Nephron progenitor cell (in vitro differentiated cells): ENCODE data around the gene COL18A1.

Experiments
- DNase-seq: peaks from one replicate; pipeline ENCODE4 v3.0.0; 2021
- H3K27ac Mint-ChIP-seq: 2 replicates; pipeline ENCODE4 v1.8.0; 2021; ENCODE audit warnings: mild to moderate bottlenecking, moderate library complexity, mixed read lengths
- H3K27me3 Mint-ChIP-seq: 2 replicates; pipeline ENCODE4 v1.8.0; 2021; ENCODE audit warnings: mild to moderate bottlenecking, low read depth, mixed read lengths; ENCODE audit not compliant: poor library complexity
- H3K36me3 Mint-ChIP-seq: 2 replicates; pipeline ENCODE4 v1.8.0; 2021; ENCODE audit warnings: low read depth, mixed read lengths
- H3K4me1 Mint-ChIP-seq: 2 replicates; pipeline ENCODE4 v1.8.0; 2021; ENCODE audit warnings: mixed read lengths
- H3K4me3 Mint-ChIP-seq: 2 replicates; pipeline ENCODE4 v1.8.0; 2021; ENCODE audit warnings: mild to moderate bottlenecking, moderate library complexity, mixed read lengths
- H3K9me3 Mint-ChIP-seq: 2 replicates; pipeline ENCODE4 v1.8.0; 2021; ENCODE audit warnings: mild to moderate bottlenecking, moderate library complexity, mixed read lengths
- TF ChIP-seq, protein P1 (sequence below): fragments of 200-600 bp; sonication (generic); IDR thresholded peaks from 2 replicates; pipeline ENCODE4 v1.5.0; 2021; ENCODE audit warnings: antibody characterized with exemption

COL18A1 gene

DNA sequence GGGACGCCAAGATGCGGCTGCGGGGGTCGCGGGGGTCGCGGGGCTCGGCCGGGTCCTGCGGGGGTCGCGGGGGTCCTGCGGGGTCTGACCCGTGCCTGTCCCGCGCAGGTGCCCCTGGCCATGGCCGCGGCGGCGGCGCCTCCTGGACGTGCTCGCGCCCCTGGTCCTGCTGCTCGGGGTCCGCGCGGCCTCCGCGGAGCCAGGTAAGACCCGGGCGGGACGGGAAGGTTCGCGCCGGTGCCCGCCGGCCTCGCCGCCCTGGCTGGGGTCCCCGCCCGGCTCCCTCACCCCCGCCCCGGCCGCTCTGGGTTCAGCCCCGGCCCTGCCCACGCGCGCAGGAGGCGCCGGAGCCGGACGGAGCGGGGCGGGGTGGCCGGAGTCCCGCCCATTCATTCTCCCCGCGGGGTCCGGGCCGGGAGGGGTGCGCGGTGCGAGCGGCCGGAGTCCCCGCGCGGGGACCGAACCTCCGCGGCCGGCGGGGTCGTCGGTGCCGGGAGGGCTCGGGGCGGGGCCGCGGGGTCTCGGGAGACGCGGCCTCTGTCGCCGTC lies 380 bp downstream of the COL18A1 start:
- Mint-ChIP-seq H3K9me3 (peaks cover 18% of the 10 kb centered on the region), H3K27me3 (peaks cover 30% of the 10 kb centered on the region), H3K27ac (no peak overlapping the region), H3K36me3 (peaks cover 7% of the 10 kb centered on the region), H3K4me3 (no peak overlapping the region), H3K4me1 (peaks cover 54% of the 10 kb centered on the region)
- TF ChIP-seq, protein P1, sequence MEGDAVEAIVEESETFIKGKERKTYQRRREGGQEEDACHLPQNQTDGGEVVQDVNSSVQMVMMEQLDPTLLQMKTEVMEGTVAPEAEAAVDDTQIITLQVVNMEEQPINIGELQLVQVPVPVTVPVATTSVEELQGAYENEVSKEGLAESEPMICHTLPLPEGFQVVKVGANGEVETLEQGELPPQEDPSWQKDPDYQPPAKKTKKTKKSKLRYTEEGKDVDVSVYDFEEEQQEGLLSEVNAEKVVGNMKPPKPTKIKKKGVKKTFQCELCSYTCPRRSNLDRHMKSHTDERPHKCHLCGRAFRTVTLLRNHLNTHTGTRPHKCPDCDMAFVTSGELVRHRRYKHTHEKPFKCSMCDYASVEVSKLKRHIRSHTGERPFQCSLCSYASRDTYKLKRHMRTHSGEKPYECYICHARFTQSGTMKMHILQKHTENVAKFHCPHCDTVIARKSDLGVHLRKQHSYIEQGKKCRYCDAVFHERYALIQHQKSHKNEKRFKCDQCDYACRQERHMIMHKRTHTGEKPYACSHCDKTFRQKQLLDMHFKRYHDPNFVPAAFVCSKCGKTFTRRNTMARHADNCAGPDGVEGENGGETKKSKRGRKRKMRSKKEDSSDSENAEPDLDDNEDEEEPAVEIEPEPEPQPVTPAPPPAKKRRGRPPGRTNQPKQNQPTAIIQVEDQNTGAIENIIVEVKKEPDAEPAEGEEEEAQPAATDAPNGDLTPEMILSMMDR = no peak
- DNase-seq = peak; percentile 57

DNA sequence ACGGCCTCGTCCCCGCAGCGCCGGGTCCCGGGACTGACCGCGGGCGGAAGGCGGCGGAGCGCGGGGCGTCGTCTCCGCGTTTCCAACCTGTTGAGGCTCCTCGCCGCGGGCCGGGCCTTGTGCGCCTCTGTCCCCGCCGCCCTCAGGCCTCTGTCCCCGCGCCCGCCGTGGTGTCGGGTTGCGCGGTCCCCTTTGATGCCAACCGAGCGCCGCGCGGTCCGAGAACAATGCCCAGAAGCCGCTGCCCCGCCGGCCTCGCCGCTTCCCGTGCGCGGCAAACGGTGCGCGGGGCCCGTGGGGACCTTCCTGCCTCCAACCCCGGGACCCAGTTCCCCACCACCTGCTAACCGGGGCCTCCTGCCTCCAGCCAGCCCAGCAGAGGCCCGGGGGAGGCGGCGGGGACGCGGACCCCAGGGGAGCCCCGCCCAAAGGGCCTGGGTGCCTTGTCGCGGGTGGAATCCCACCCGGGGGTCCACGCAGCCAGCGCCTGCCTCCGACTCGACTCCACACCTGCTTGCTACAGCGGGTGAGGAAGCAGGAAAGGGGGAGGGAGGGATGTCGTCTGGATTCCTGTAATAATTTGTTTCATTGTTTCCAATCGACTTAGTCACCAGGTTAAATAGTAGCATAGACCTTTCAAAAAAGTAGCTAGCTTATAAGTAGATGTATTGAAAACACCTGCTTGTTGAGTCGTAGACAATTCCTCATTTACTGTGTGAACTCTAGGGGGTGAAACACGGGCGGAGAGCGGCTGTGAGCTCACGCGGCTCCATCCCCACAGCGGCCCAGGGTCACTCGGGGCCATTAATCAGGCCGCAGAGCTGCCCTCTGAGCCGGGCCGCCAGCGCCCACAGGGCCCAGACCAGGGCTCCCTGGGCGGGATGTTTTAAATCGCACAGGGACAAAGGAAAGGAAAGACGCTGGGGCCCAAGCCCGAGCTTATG lies 1.1 kb downstream of the COL18A1 start:
- Mint-ChIP-seq H3K27ac (peak overlapping the region; percentile 85), H3K9me3 (peaks cover 10% of the 10 kb centered on the region), H3K4me1 (peaks cover 62% of the 10 kb centered on the region), H3K27me3 (peaks cover 27% of the 10 kb centered on the region), H3K4me3 (peak overlapping the region; percentile 80), H3K36me3 (peaks cover 5% of the 10 kb centered on the region)
- TF ChIP-seq, protein P1 = no peak
- peak; percentile 80 for DNase-seq

DNA sequence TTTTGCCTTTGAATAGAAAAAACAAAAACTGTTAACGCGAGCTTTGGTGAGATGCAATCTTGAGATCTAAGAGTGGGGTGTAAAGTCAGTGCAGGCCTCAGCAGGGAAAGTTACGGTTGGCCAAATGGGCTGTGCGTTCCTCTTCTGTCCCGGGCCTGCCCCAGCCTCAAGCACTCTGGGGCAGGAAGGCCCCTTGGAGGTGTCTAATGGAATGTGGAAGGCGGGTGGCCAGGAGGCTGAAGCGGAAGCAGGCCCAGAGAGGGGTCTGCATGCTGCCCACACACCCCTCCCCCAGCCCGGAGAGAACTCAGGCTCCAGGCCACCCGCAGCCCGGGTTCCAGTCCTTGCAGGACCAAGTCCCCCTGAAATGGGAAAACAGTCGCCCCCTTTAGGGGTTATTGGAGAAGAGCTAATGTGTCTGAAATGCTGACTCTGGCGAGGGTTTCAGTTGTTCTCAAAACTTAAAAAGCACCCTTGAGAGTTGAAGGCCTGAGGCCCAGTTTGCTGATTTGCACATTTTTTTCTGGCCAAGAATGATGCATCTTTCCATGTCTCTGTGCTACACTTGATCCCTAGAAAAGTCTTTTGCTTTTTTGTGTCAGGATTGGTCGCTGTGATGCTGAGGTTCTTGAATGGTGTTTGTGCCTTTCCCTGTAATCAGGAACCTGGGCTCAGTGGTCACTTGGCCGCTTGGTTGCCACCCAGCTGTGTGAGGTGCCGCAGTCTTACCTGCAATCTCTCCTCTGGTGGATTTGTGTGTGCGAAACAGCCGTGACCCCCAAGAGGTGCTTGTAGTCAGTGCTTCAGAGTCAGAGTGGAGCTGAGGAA lies 2.0 kb downstream of the COL18A1 start:
- peaks cover 22% of the 10 kb centered on the region for H3K27me3 Mint-ChIP-seq

DNA sequence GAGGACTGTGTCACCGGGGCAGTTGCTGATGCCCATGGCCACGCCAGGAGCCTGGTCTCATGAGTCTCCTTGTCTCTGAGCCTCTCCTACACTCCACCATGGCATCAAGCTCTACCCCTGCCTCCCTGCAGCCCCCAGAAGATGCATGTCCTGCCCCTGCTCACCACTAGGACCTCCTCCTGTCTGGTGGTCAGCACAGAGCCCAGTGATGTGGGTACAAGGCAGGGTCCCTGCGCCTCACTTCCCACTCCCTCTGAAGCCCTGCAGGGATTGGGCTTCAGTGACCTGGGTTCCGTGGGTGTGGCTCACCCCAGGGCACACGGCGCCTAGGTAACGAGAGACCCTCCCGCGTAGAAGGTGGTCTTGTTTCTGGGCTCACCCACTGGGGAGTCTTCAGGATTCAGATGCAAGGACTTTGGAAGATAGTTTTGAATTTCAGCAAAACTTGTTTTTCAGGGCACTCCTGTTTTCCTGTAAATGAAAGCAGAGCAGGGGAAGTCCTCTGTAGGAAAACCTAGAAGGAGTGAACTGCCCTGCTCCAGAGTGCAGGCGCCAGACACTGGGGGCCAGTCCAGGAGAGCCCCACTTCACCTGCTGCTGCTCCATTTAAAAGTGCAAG lies 2.8 kb downstream of the COL18A1 start:
- H3K9me3 Mint-ChIP-seq = no peaks in the 10 kb centered on the region
- H3K4me1 Mint-ChIP-seq = peaks cover 77% of the 10 kb centered on the region
- peak overlapping the region; percentile 60 for H3K4me3 Mint-ChIP-seq
- H3K36me3 Mint-ChIP-seq = no peaks in the 10 kb centered on the region
- no peak overlapping the region for H3K27ac Mint-ChIP-seq
- no peak for DNase-seq
- H3K27me3 Mint-ChIP-seq = peaks cover 17% of the 10 kb centered on the region
- TF ChIP-seq, protein P1 = no peak

More for the DNA sequence above, 2.0 kb downstream of the COL18A1 start:
- no peaks in the 10 kb centered on the region for H3K36me3 Mint-ChIP-seq
- TF ChIP-seq, protein P1 = no peak
- H3K4me3 Mint-ChIP-seq = peak overlapping the region; percentile 80
- peaks cover 1% of the 10 kb centered on the region for H3K9me3 Mint-ChIP-seq
- DNase-seq = peak; percentile 54
- H3K27ac Mint-ChIP-seq = peak overlapping the region; percentile 85
- H3K4me1 Mint-ChIP-seq = peaks cover 71% of the 10 kb centered on the region

DNA sequence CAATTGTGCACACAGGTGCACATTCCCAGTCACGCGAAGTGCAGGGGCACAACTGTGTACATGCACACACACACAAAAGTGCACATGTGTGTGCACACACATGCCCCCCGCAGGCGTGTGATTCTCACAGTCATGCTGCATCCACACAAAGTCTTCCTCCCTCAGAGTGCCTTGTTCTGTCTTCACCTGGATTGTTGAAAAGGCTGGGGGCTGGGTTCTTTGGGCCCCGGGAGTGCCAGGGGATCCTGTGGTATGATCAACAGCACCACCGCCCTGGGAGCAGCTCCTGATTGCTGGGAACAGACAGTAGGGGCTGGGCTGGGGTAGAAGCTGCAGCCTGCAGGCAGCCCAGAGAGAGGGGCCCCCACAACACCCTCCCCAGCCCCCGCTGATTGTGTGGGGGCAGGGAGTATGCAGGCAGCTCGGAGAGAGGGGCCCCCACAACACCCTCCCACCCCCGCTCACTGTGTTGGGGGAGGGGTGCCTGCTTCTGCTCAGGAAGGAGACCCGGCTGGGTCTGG lies 3.4 kb downstream of the COL18A1 start:
- DNase-seq = no peak
- no peaks in the 10 kb centered on the region for H3K9me3 Mint-ChIP-seq
- H3K36me3 Mint-ChIP-seq = no peaks in the 10 kb centered on the region
- H3K27ac Mint-ChIP-seq = no peak overlapping the region
- peaks cover 82% of the 10 kb centered on the region for H3K4me1 Mint-ChIP-seq
- H3K27me3 Mint-ChIP-seq = peaks cover 11% of the 10 kb centered on the region
- peak overlapping the region; percentile 60 for H3K4me3 Mint-ChIP-seq
- TF ChIP-seq, protein P1 = no peak
